SK-MEL-5 (cell line): Measurements from ENCODE around the gene DCST1. TPM values are rescaled to one million over a fixed set of nuclear protein-coding genes. Genes with fewer than 3 reads are reported as not detected.

Experiments used
- DNase-seq: peaks from one replicate; pipeline ENCODE4 v3.0.0-alpha.2; 2016; ENCODE audit warnings: low read depth, low spot score
- in situ Hi-C: cut with HindIII; loops from 2 replicates; pipeline ENCODE4 v1.10.0; 2016; ENCODE audit warnings: low sequenced_read_pairs, high pct_unique_total_duplicates, low pct_unique_long_range_greater_than_20kb
- total RNA-seq: library from RNA; depleted of rRNA; stranded (reverse); fragments of >200 nt; shearing (Covaris generic); gene quantifications from 2 replicates; pipeline ENCODE4 v1.2.3, GENCODE V29; 2014

Gene DCST1
- total RNA-seq, 1 experiment from 2014 or later, result not detected

GRCh38 chr1:155009742-155010141, 23.9 kb upstream of the DCST1 start:
- in situ Hi-C loops, result no loop called here
- no peak for DNase-seq

- no peak for DNase-seq
- in situ Hi-C loops, result no loop called here
Observed at GRCh38 chr1:155010211-155010918, 23.3 kb upstream of the DCST1 start.

DNA sequence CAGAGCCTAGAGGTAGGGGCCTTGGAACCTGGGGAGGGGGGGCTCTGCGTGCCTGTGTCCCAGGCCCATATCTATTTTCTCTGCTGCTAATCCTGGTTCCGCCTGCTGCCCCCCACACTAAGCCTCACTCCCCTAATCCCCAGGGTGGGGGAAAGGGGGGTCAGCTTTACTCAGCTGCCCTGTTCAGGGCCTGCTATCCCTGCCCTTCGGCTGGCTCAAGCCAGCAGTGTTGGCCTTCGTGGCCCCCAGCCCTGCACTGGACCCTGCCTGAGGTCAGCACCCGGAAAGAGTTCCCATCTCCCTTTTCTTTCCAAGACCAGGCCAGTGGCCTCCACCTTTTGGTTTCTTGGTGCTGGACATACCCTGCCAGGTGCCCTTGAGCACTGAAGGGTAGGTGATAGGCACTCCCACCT, 22.6 kb upstream of the DCST1 start:
- in situ Hi-C loops, result no loop called here
- no peak for DNase-seq

GRCh38 chr1:155011437-155012025, 22.1 kb upstream of the DCST1 start:
- in situ Hi-C loops, result no loop called here

GRCh38 chr1:155012026-155012546, 21.5 kb upstream of the DCST1 start:
- DNase-seq, result peak; percentile 89
- in situ Hi-C loops, result no loop called here

More at GRCh38 chr1:155011437-155012025, 22.1 kb upstream of the DCST1 start:
- no peak for DNase-seq

DNA sequence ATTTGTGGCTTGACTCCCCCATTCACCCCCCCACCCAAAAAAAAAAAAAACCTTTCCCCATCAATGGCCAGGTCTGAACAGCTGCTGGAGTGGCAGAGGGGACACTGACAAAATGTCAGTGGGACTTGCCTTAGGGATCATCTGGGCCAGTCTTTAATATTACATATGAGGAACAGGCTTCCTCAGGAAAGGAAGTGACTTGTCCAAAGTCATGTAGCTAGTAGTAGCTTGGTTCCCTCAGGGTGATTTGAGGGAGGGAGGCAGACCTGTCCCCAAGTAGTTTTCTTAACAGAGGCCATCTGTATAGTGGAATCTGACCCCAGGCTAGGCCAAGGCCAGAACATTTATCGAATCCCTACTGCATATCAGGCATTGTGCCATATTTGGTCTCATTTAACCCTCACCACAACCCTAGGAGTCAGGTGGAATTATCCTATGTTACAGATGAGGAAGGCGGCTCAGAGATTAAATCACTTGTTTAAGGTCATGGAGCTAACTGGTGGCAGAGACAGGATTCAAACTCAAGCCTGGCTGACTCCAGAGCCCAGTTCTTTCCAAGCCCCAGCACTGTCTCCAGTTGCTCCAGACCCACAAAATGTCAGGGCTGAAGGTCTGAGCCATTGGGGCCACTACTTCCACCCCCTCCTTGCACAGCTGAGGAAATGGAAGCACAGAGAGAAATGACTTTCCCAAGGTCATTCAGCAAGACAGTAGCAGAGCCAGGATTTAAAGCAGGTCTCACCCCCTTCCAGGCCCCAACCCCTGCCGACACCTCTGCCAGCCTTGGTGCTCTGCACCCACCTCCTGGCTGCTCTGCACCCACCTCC, 20.6 kb upstream of the DCST1 start:
- in situ Hi-C loops, result no loop called here
- DNase-seq, result no peak

GRCh38 chr1:155013632-155014031, 20.0 kb upstream of the DCST1 start:
- no peak for DNase-seq
- in situ Hi-C loops, result no loop called here

DNA sequence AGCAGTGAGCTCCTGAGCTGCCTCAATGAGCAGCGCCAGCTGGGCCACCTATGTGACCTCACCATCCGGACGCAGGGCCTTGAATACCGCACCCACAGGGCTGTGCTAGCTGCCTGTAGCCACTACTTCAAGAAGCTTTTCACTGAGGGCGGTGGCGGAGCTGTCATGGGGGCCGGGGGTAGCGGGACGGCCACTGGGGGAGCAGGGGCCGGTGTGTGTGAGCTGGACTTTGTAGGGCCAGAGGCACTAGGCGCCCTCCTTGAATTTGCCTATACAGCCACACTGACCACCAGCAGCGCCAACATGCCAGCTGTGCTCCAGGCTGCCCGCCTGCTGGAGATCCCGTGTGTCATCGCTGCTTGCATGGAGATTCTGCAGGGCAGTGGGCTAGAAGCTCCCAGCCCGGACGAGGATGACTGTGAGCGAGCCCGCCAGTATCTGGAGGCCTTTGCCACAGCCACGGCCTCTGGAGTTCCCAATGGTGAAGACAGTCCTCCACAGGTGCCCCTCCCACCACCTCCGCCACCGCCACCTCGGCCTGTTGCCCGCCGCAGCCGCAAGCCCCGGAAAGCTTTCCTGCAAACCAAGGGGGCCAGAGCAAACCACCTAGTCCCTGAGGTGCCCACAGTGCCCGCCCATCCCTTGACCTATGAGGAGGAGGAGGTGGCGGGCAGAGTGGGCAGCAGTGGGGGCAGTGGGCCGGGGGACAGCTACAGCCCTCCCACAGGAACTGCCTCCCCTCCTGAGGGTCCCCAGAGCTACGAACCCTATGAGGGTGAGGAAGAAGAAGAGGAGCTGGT, 18.7 kb upstream of the DCST1 start:
- no peak for DNase-seq
- in situ Hi-C loops, result no loop called here

GRCh38 chr1:155015527-155016230, 17.9 kb upstream of the DCST1 start:
- DNase-seq, result no peak
- in situ Hi-C loops, result no loop called here

GRCh38 chr1:155016231-155016831, 17.3 kb upstream of the DCST1 start:
- DNase-seq, result no peak
- in situ Hi-C loops, result no loop called here

DNA sequence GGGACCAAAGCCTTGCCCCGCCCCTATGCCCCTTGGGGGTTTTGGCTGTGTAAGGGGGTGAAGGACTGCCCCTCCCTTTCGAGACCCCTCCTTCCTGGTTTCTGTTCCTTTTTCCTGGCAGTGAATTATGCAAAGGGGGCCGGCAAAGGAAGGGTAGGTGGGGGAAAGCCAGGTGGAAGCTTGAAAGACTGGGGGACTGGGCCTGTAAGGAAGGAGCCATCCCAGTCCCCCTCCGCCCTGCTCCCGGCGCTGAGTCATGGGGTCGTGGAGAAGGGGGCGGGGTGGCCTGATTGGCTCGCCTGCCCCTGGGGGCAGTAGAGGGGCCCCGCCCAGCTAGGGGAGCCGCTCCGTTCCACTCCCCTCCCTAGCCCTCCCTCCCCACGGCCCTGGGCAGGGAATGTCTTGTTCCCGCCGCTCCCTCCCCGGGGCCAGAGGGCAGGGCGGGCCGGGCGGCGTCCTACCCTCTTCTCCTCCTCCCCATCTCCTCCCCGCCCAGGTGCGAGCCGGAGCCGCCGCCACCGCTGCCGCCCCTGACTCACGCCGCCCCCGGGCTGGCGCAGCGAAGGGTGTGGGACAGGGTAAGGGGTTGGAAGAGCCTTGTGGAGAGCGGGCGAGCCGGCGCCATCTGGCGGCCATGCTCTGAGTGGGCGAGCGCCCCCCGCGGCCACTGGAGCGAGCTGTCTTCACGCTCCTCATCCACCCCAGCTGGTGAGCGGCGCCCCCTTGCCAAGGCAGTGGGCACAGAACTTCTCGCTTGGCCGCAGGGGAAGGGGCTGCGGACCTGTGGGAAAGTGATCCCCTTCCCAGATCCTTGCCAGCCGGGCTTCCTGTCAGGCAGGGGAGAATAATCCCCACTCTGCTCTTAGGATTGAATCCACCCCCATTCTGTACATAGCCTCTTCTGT, 16.3 kb upstream of the DCST1 start:
- in situ Hi-C loops, result no loop called here
- peak; percentile 91 for DNase-seq

- in situ Hi-C loops, result no loop called here
- no peak for DNase-seq
Observed at GRCh38 chr1:155017946-155018316, 15.7 kb upstream of the DCST1 start.

- in situ Hi-C loops, result no loop called here
- no peak for DNase-seq
Observed at GRCh38 chr1:155018617-155019348, 14.8 kb upstream of the DCST1 start.

- DNase-seq, result no peak
- in situ Hi-C loops, result no loop called here
Observed at GRCh38 chr1:155019377-155020245, 14.0 kb upstream of the DCST1 start.
